Stimulated activated CD4-positive, alpha-beta T cell treated with anti-CD3 and anti-CD28 coated beads, Interleukin-1b, Interleukin-23, amount 100 ng/mL, for 48 hours (primary cell): Measurements from ENCODE around the gene FRMD4B.

Experiments
- DNase-seq: peaks from one replicate; pipeline ENCODE4 v3.0.0-alpha.2; 2020

Gene FRMD4B

GRCh38 chr3:69162308-69162980 lies 223.4 kb downstream of the FRMD4B start:
- DNase-seq, result no peak

- DNase-seq, result peak; percentile 21
Observed at GRCh38 chr3:69161587-69162307, 224.1 kb downstream of the FRMD4B start.

- no peak for DNase-seq
Observed at GRCh38 chr3:69160525-69160924, 225.4 kb downstream of the FRMD4B start.

- DNase-seq, result no peak
Observed at GRCh38 chr3:69160107-69160506, 225.8 kb downstream of the FRMD4B start.

- DNase-seq, result no peak
Observed at GRCh38 chr3:69149586-69149985, 236.3 kb downstream of the FRMD4B start.

GRCh38 chr3:69145688-69146087 lies 240.2 kb downstream of the FRMD4B start:
- no peak for DNase-seq

- no peak for DNase-seq
Observed at GRCh38 chr3:69144631-69145245, 241.2 kb downstream of the FRMD4B start.

- DNase-seq, result no peak
Observed at GRCh38 chr3:69143612-69144011, 242.3 kb downstream of the FRMD4B start.

- DNase-seq, result no peak
Observed at GRCh38 chr3:69142797-69143454, 243.0 kb downstream of the FRMD4B start.

- DNase-seq, result no peak
Observed at GRCh38 chr3:69142090-69142489, 243.8 kb downstream of the FRMD4B start.

- no peak for DNase-seq
Observed at GRCh38 chr3:69141313-69141712, 244.6 kb downstream of the FRMD4B start.

- no peak for DNase-seq
Observed at GRCh38 chr3:69137412-69137811, 248.5 kb downstream of the FRMD4B start.

GRCh38 chr3:69137005-69137404 lies 248.9 kb downstream of the FRMD4B start:
- no peak for DNase-seq

- no peak for DNase-seq
Observed at GRCh38 chr3:69130689-69131088, 255.2 kb downstream of the FRMD4B start.

GRCh38 chr3:69129531-69129930 lies 256.4 kb downstream of the FRMD4B start:
- DNase-seq, result no peak

GRCh38 chr3:69128509-69128908 lies 257.4 kb downstream of the FRMD4B start:
- DNase-seq, result no peak

GRCh38 chr3:69126999-69127398 lies 258.9 kb downstream of the FRMD4B start:
- DNase-seq, result no peak

- DNase-seq, result no peak
Observed at GRCh38 chr3:69126216-69126615, 259.7 kb downstream of the FRMD4B start.

- no peak for DNase-seq
Observed at GRCh38 chr3:69122403-69122802, 263.5 kb downstream of the FRMD4B start, which contains the start of gene LMOD3. Gene LMOD3 (minus strand): TSS chr3:69122595. CDS start chr3:69122386, 209 bp downstream.

- DNase-seq, result no peak
Observed at GRCh38 chr3:69121950-69122349, 263.9 kb downstream of the FRMD4B start.

- no peak for DNase-seq
Observed at GRCh38 chr3:69121513-69121912, 264.4 kb downstream of the FRMD4B start.

GRCh38 chr3:69120879-69121464 lies 264.9 kb downstream of the FRMD4B start:
- DNase-seq, result peak; percentile 84
